GM12872 (cell line): ENCODE results near the gene LIN7A.

ENCODE experiments used
- TF ChIP-seq, protein P1 (sequence below): IDR thresholded peaks from 3 replicates; pipeline ENCODE4 v1.5.1; 2011; ENCODE audit warnings: low read depth, mild to moderate bottlenecking, low read length, moderate library complexity; ENCODE audit not compliant: insufficient read depth

LIN7A gene

DNA sequence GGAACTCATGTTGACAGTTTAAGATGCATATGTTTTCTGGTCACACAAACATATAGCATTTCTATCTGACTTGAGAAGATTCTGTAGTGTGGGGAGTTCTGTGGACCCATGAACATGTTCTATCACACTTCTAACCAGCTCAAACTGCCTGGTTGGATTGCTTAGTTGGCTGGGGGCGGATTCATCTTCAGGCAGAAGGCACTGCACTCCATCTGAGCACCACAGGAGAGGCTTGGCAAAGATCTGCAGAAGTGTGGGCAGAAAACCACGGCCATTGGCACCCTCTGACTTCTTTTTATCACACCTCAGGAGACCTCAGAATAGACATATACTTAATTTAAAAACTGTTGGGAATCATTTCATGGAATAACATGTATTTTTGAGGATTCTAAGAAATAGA, 68.5 kb downstream of the LIN7A start:
- TF ChIP-seq, protein P1, sequence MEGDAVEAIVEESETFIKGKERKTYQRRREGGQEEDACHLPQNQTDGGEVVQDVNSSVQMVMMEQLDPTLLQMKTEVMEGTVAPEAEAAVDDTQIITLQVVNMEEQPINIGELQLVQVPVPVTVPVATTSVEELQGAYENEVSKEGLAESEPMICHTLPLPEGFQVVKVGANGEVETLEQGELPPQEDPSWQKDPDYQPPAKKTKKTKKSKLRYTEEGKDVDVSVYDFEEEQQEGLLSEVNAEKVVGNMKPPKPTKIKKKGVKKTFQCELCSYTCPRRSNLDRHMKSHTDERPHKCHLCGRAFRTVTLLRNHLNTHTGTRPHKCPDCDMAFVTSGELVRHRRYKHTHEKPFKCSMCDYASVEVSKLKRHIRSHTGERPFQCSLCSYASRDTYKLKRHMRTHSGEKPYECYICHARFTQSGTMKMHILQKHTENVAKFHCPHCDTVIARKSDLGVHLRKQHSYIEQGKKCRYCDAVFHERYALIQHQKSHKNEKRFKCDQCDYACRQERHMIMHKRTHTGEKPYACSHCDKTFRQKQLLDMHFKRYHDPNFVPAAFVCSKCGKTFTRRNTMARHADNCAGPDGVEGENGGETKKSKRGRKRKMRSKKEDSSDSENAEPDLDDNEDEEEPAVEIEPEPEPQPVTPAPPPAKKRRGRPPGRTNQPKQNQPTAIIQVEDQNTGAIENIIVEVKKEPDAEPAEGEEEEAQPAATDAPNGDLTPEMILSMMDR: no peak

DNA sequence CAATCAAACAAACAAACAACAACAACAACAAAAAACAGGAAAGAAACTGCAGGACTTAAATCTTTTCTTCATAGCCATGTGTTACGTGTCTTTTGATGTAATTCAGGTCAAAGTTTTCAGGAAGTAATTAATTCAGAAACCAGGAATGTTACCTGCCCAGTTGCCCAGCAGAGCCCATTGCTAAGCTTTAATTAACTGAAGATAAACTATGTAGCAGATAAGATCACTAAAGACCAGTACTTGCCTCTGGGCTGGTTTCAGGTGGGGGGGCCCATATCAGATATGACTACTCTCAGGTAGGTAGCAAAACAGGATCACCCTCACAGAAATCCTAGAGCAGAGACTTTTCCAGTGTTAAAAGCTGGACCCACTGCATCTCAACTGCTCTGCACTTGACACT, 69.2 kb downstream of the LIN7A start:
- TF ChIP-seq, protein P1: no peak

DNA sequence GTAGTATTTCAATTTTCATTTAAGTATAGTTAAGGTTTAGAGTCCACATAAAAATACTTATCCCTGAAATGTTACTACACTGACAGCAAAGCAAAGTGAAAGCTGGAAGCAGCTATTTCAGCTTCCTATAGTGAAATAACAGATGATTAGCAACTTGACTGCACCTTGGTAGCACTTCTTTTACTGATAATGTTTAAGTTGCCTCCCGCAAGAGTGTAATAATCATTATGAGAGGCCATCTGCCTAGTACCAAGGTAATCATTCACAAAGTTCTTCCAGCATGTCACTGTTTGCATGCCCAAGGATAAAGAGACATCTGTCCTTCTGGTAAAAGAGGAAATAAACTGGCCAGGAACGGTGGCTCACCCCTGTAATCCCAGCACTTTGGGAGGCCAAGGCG, 69.8 kb downstream of the LIN7A start:
- TF ChIP-seq, protein P1: no peak

DNA sequence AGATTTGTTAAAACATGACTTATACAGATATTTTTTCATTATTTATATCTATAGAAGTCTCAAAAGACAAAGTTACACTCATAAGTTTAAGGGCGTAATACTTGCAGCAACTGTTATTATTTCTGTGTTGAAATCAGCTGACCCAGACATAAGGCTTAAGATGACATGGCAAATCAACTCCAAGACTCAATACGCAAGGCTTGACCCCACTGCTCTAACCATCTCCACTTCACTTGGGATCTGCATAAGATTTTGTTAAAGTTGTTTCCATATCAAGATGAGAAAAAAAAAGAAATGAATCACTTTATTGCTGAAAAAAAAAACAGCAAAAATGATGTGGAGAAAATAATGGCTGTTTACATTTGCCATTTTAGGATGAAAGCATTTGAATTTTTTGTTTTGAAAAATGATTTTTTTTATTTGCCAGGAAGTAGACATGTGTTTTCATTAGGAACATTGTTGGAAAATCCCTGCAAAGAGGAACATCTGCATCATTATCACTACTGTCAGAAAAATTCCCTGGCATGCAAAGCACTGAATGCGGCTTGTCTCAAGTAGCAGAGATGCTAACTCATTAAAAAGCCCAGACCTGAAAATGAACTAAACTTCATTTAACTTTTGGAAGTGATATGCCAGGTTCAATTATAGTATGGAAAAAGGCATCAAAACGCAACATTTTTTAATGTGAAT, 73.5 kb downstream of the LIN7A start:
- TF ChIP-seq, protein P1: no peak

DNA sequence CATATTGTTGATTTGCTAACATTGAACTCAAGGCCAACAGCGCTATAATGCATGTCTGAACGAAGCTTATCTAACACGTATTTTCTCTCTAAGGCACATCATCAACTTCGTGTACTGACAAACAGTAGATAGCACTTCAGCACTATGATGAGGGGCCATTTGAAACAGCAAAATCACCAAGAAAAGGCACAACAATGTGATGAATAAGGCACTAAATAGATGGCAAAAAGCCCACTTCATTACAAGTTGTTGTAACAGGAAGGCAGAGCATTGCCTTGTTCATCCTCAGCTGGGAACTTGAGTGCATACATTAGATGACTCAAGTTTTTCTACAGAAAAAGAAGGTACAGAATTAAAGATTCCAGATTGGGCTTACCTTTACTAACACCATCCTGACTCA, 75.2 kb downstream of the LIN7A start:
- TF ChIP-seq, protein P1: no peak

DNA sequence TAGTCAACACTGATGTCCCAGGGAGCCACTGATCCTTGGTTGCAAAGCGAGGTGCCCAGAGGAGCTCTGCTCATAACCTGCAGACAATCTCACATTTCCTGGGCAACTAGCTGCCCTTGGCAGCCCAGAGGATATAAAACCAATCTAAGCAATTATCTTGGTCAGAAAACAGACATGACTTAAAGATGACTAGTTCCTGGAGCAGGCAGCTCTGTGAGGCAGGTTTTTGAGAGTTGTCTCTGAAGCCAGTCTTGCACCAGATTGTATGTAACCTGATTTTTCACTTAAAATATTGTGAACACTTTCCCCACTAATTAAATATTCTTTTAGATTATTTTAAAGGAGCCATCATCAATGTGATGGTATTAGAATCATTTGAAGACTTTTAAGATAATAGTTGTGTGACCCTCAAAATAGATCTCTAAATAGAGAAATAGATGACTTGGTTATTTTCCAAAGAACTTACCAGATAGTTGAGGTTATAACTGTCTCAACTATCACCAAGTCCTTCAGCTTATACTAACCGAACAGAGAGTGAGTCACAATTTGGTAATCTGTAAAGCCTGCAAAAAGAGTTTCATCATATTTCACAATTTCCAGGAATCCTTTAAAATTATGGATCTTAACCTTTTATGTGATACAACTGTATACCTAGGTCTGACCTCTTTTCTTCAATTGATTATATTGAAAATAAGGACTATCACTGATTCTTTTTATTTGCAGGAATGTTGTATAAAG, 75.9 kb downstream of the LIN7A start:
- TF ChIP-seq, protein P1: no peak

DNA sequence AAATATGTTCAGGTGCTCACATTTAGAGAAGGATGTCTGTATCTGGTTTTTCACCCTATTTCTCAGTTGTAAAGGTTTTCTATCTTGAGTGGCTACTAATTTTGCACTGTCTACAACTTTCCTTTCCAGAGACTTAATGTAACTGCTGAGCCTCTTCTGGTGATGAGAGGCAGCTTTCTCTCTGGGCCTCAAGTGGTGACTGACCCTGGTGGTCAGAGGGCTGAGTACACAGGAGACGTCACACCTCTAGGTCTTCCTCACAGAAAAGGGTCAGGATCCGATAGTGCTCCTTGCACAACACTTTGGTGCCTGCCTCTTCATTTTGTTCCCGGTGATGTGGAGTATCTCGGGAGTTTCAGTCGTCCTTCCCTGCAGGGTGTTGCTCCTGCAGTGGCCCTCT, 76.8 kb downstream of the LIN7A start:
- TF ChIP-seq, protein P1: no peak
